ENCODE data around the gene MCF2L.

Gene MCF2L

GRCh38 chr13:113120300-113121182, 151.5 kb downstream of the MCF2L start:
- Histone ChIP-seq H3K4me1 (peaks cover 4% of the 10 kb centered on the region; the same call in 1 of the 2 replicates), H3K4me3 (ENCODE audit: low read depth, low read length) (no peak overlapping the region), H3K36me3 (no peaks in the 10 kb centered on the region), H3K9me3 (no peaks in the 10 kb centered on the region), H3K27me3 (no peaks in the 10 kb centered on the region)
- TF ChIP-seq CTCF (IDR thresholded peaks at IDR 0.05; ENCODE audit: low read depth, low read length) = no peak
- no peak for DNase-seq

GRCh38 chr13:113121183-113121927, 152.3 kb downstream of the MCF2L start:
- H3K27me3 ChIP-seq = no peaks in the 10 kb centered on the region
- no peak for DNase-seq
- no peaks in the 10 kb centered on the region for H3K36me3 ChIP-seq
- no peaks in the 10 kb centered on the region for H3K9me3 ChIP-seq
- TF ChIP-seq CTCF (IDR thresholded peaks at IDR 0.05; ENCODE audit: low read depth, low read length) = no peak
- H3K4me1 ChIP-seq = peaks cover 4% of the 10 kb centered on the region; the same call in 1 of the 2 replicates
- no peak overlapping the region for H3K4me3 ChIP-seq (ENCODE audit: low read depth, low read length)

- Histone ChIP-seq H3K9me3 (no peaks in the 10 kb centered on the region), H3K4me3 (ENCODE audit: low read depth, low read length) (no peak overlapping the region), H3K27me3 (no peaks in the 10 kb centered on the region), H3K4me1 (peaks cover 4% of the 10 kb centered on the region; the same call in 1 of the 2 replicates), H3K36me3 (no peaks in the 10 kb centered on the region)
- DNase-seq = no peak
- no peak for TF ChIP-seq CTCF (IDR thresholded peaks at IDR 0.05; ENCODE audit: low read depth, low read length)
These were observed 153.0 kb downstream of the MCF2L start for GRCh38 chr13:113121928-113122471.

- peak; percentile 76 for DNase-seq
- H3K4me1 ChIP-seq = peaks cover 4% of the 10 kb centered on the region; the same call in 1 of the 2 replicates
- H3K36me3 ChIP-seq = no peaks in the 10 kb centered on the region
- TF ChIP-seq CTCF (IDR thresholded peaks at IDR 0.05; ENCODE audit: low read depth, low read length) = no peak
- H3K4me3 ChIP-seq (ENCODE audit: low read depth, low read length) = no peak within 1 kb of the TSS
- no peaks in the 10 kb centered on the region for H3K27me3 ChIP-seq
- H3K9me3 ChIP-seq = no peaks in the 10 kb centered on the region
These were observed 153.7 kb downstream of the MCF2L start, which contains the start of gene F10 for GRCh38 chr13:113122550-113123225. Gene F10, plus strand, starts transcription at chr13:113122799. Its CDS starts 57 bp downstream, at chr13:113122856.

- no peaks in the 10 kb centered on the region for H3K27me3 ChIP-seq
- no peak for DNase-seq
- peaks cover 4% of the 10 kb centered on the region; the same call in 1 of the 2 replicates for H3K4me1 ChIP-seq
- H3K9me3 ChIP-seq = no peaks in the 10 kb centered on the region
- no peak overlapping the region for H3K4me3 ChIP-seq (ENCODE audit: low read depth, low read length)
- peak; percentile 51 for TF ChIP-seq CTCF (IDR thresholded peaks at IDR 0.05; ENCODE audit: low read depth, low read length)
- H3K36me3 ChIP-seq = no peaks in the 10 kb centered on the region
These were observed 154.5 kb downstream of the MCF2L start for GRCh38 chr13:113123226-113124201.
